NCI-H2107 treated with DMSO at 0.1 percent for 48 hours (cell line): Measurements from ENCODE around the gene SLC6A6.

Experiments
- DNase-seq: peaks from one replicate; lab custom pipeline; 2025; ENCODE audit not compliant: unreplicated experiment; lab: John Stamatoyannopoulos, UW

Gene SLC6A6

GRCh38 chr3:14415501-14415900, 13.1 kb downstream of the SLC6A6 start:
- no peak for DNase-seq

DNA sequence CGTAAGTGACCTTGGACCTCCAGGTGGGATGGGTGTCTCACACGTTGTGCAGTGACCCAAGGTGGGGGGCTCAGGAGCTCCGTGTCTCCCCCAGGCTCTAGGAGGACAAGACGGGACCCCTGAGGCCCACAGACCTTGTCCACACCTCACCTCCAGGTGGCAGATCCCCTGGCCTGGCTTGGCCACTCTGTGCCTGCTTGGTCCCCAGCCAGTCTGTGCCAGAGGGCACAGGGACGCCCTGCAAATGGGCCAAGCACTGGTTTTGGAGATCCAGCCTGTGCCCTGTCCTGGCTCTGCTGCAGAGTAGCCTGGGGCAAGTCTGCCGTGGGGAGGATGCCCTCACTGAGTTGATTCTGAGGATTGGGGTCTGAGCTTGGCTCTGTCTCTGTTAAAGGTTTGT, 14.0 kb downstream of the SLC6A6 start:
- no peak for DNase-seq

GRCh38 chr3:14418296-14419250, 16.2 kb downstream of the SLC6A6 start:
- no peak for DNase-seq

- no peak for DNase-seq
Observed at GRCh38 chr3:14422016-14422963, 19.9 kb downstream of the SLC6A6 start.

DNA sequence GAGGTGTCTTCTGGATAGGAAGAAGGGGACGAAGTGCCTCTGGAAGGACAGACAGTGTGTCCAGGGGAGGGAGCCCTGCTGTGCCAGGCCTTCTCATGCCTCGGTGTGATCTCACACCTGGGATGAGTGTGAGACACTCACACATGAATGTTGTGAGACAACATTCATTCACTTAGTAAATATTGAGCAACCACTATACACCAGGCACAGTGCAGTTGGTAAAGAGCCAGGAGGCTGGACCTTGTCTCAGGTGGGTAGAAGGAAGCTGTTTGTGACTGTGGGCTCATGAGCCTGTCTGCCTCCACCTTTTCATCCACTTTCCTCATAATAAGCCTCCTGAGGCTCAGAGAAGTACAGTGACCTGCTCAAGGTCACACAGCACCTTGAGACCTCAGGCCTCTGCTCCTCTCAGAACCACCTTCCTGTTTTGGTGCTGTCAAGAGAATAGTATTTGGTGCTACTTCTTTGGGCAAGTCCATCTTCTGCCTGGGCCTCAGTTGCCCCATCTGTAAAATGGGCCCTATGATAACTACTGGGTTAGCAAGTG, 20.9 kb downstream of the SLC6A6 start:
- no peak for DNase-seq

DNA sequence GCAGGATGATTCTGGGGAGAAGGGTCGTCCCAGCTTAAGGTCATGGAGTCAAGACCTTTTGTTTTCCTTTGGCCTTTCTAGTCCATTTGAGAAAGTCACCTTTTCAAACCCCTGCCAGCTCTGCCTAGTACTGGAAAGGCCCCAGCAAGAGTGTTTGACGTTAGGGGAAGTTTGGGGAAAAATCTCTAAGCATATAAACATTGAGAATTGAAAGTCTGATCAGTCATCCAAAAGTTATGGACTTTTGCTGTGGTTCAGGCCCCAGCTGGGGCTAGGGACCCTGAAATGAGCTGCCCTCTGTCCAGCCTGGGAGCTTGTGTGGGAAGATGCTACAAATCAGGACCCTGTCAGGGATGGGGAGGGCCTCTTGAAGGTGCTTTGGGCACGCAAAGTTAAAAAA, 21.6 kb downstream of the SLC6A6 start:
- no peak for DNase-seq

DNA sequence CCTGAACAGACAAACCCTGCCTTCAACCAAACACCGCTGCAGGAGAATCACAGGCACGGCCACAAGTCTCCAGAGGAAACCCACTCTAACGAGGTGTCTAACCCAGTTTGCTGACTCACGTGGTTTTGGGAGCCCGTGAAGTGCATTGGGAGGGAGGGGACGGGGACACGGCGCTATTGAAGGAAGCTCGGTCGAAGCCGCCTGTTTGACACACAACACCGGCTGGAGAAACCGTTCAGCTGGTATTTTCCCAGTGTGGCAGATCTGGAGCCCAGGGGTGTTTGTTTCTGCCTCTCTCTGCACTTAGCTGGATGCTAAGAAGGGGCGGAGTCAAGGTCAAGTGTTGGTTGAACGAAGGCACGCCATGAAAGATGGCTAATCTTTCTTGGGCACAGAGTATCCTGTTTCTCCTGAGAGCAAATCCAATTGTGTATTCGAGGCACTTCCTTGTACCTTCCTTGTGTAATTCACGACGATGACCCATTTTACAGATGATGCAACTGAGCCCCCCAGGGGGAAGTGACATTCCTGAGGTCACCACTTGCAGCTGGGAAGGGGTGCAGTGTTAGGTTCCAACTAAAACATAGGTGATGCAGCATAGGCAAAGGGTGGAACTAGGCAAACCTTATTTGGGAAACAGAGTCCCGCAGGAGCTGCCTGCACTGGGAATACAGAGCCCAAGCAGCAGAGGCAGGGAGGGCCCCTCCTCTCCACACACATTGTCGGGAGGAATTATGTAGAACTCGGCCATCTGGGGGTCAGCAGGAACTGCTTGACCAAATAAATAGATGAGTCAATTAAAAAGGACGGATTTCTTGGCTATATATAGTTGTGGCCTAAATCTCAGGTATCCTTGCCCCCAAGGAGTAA, 22.5 kb downstream of the SLC6A6 start:
- DNase-seq, result peak; percentile 45

DNA sequence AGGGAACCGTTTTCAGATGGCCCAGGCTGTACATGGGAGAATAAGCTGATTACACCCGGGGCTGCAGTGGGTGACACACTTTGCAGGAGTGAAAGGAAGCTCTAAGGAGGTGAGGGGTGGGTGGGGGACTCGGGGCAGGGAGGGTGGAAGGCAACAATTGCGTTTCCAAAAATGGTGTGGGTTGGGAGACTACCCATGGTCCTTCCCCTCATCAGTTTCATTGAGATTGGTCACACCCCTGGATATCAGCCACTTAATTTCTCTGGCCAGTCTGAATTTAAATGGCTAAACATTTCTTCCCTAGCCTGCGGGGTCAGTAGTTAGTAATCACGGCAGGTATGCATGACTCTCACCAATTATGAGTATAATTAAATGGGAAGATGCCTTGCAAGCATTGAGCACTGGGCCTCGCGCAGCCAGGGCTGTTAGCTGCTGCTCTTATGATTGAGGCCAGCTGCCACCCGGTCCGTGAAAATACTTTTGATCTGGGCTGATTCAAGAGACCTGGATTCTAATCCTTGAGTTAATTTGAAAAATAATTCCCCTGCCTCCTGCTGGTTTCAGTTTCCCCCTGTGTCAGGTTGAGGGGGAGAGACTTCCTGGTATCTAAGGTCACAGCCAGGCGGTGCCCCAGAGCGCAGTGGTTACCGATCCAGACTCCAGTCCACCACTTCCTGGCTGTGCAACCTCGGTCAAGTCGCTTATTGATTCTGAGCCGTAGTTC, 23.3 kb downstream of the SLC6A6 start:
- DNase-seq, result no peak

GRCh38 chr3:14426305-14426620, 23.9 kb downstream of the SLC6A6 start:
- DNase-seq, result no peak

- DNase-seq, result no peak
Observed at GRCh38 chr3:14428087-14429033, 26.0 kb downstream of the SLC6A6 start.

GRCh38 chr3:14429237-14429636, 26.8 kb downstream of the SLC6A6 start:
- no peak for DNase-seq

- no peak for DNase-seq
Observed at GRCh38 chr3:14429640-14430039, 27.2 kb downstream of the SLC6A6 start.

DNA sequence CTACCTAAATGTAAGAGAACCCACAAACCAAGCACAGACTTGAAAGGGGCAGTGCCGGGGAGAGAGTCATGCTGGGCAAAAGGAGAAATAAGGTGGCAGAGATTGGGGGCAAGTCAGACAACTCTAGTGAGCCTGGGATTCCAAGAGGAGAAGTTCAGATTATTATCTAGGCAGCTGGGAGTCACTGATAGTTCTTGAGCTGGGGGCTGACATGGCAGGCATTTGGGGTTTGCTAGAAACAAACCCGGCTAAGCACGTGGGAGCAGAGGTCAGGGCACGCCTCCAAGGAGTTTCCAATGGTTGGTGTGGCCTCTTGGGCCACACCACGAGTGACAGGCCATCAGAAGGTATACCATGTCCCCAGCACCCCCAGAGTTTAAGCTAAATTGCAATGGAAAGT, 27.6 kb downstream of the SLC6A6 start:
- DNase-seq, result no peak

DNA sequence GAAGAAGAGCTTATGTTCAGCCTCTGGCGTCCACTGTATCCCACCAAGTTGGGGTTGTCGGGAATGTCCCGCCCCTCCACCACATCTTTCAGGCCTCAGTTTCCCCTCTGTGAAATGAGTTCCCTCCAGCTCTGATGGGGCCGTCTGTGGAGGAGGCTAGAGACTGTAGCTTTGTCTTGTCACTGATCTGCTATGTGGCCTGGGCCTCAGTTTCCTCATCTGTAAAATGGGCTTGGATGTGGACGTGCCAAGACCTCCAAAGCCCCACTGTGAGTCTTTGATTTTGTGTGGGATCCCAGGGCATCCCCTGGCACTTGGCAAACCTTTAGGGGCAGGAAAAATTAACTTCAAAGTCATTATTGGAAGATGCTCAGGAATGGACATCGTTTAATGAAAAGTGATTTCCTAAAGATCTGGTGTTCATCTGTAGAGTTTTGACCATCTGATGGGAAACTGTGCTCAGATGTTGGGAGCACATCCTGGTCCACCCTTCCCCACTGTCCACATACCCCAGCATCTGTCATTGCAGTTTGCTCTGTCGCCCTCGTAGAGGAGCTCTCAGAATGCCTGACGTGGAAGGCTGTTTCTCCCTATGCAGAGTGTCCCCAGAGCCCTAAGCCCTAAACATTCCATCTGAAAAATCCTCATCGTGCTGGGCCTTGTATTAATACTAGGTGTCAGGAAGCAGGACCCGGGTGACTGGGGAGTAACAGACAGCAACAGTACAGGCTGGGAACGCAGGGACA, 28.5 kb downstream of the SLC6A6 start:
- no peak for DNase-seq

- DNase-seq, result no peak
Observed at GRCh38 chr3:14431452-14431916, 29.1 kb downstream of the SLC6A6 start.

DNA sequence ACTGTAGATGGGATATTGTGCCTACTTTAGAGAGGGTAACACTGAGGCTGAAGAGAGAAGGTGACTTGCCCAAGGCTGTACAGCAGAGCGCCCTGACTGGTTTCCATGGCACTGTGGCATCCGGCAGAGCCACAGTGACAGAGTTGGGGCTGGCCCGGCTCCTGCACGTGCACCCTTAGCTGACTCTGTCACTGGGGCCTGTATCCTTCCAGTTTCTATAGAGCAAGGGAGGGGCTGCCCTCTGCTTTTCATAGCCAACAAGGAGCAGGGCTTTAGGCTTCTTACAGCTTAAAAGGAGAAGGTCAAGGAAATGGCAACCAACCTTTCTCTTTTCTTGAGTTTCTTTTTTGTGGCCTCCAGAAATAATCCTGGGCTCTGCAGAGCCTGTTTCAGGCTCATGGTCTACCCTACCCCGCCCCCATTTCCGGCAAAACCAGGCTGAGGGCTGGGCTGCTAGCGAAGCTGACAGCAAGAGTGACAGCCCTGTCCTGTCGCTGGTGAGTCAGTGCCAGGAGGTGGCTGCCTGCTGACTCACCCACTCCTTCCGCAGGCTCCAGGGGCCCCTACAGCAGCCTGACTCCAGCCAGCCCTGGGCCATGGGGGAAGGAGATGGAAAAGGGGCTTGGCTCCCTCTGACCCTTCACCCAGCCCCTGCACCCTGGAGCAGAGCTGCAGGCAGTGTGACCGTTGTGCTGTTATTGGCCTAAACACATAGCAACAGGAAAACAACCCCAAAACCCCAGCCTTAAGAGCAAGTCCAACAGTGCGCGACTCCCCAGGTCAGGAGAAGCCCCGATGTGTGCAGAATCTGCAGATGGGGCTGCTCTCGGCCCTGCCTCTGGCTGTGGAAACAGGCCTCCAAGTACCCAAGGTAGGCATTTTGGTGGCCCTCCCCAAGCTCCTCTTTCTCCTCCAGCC, 29.8 kb downstream of the SLC6A6 start:
- DNase-seq, result peak; percentile 17

DNA sequence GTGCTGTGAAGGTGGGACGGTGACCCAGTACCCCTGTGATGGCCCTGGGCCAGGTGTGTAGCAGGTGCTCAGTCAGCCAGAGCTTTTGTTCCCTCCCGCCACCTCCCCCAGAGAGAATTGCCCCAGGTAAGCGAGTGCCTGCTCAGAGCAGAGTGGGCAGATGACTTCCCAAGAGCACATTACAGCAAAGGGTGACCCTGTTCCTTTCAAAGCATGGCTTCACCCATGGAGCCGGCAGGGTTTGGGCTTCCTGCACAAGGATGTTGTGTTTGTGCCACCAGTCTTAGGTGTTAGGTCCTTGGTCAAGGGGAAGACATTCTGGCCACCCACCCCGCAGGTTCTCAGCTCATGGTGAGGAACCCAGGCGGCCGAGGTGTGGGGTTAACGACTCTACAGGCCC, 30.7 kb downstream of the SLC6A6 start:
- no peak for DNase-seq
